ENCODE results near the gene NTHL1.

DNA sequence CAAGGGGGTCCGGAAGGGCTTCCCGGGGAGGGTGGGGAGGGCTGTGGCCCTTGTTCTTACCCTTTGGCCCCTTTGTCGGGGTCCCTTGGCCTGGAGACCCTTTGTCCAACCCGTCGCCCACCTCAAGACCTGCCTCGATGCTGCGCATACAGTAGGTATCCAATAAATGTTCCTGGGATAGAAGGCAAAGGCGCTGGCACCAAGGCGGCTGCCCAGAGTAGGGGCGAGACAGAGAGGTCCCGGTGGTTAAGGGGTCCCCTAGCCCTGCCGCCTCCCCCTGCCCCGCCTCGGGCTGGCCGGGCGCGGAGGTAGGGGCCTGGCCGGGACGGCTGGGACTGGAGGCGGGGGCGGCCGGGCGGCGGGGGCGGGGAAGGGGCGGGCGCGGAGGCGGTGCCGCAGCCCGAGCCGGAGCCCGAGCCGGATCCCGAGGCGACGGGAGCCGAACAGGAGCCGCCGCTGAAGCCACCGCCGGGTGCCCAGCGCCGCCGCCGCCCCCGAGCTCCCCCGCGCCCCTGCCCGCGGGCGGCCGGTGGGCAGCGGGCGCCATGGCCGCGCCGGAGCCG lies 21.1 kb downstream of the NTHL1 start, which contains the start of gene NHERF2:
- TF ChIP-seq POLR2A (IDR thresholded peaks at IDR 0.05) = no peak
- TF ChIP-seq EP300 (IDR thresholded peaks at IDR 0.05) = no peak

Data from ovary (tissue), 1 donor.